T-helper 17 cell (primary cell): ENCODE results near the gene TANGO6. TPM values are rescaled to one million over a fixed set of nuclear protein-coding genes. Genes with fewer than 3 reads are reported as not detected.
"Not testable (repeated sequence)": the region's sequence is repeated elsewhere in the genome, so short reads cannot be mapped to it uniquely, and the experiment has no call there.

Source experiments
- ATAC-seq: fragments of 150-1000 bp; cut with Tn5 transposase; 2 replicates; pipeline ENCODE4 v1.10.0; 2021; ENCODE audit warnings: mild to moderate bottlenecking, moderate library complexity
- DNase-seq, 3 donors: peaks; one replicate each; pipeline versions ENCODE4 v3.0.0 to v3.0.0-alpha.2; 2020 to 2021
- H3K9me3 ChIP-seq: one replicate; pipeline ENCODE4 v1.7.0; 2013; ENCODE audit warnings: low read length, mild to moderate bottlenecking; ENCODE audit not compliant: control insufficient read depth, poor library complexity, severe bottlenecking
- H3K27ac Mint-ChIP-seq: one replicate; pipeline ENCODE4 v1.8.0; 2022; ENCODE audit warnings: mild to moderate bottlenecking, moderate library complexity, mixed read lengths
- H3K27me3 Mint-ChIP-seq: one replicate; pipeline ENCODE4 v1.8.0; 2022; ENCODE audit warnings: mixed read lengths
- H3K36me3 Mint-ChIP-seq: one replicate; pipeline ENCODE4 v1.8.0; 2022; ENCODE audit warnings: low read depth, mixed read lengths
- H3K4me1 Mint-ChIP-seq: one replicate; pipeline ENCODE4 v1.8.0; 2022; ENCODE audit warnings: mild to moderate bottlenecking, mixed read lengths
- H3K4me3 Mint-ChIP-seq: one replicate; pipeline ENCODE4 v1.8.0; 2022; ENCODE audit warnings: mild to moderate bottlenecking, moderate library complexity, mixed read lengths
- total RNA-seq, 4 donors: library from RNA in 2 of 4; stranded (reverse) in 2 of 4; gene quantifications; one replicate each; pipeline ENCODE4 v1.2.3 and lab custom pipeline; 2022 to 2026

Gene TANGO6
- total RNA-seq, 2 donors from 2014 or later: 21.2 to 24.2 TPM

DNA sequence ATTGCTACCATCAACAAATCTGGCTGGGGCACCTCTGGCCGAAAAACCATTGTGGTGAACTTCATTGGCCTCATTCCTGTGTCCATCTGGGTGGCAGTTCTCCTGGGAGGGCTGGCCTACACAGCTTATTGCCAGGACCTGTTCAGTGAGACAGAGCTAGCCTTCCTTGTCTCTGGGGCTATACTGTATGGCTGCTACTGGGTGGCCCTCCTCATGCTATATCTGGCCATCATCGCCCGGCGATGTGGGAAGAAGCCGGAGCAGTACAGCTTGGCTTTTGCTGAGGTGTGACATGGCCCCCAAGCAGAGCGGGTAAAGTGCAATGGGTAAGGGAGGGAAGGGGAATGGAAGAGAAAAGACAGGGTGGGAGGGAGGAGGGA is 271.6 kb downstream of the TANGO6 start:
- peaks cover 5% of the 10 kb centered on the region for H3K36me3 Mint-ChIP-seq
- H3K9me3 ChIP-seq: no peaks in the 10 kb centered on the region
- no peak overlapping the region for H3K4me3 Mint-ChIP-seq
- peaks cover 10% of the 10 kb centered on the region for H3K4me1 Mint-ChIP-seq
- H3K27me3 Mint-ChIP-seq: no peaks in the 10 kb centered on the region
- no peak overlapping the region for H3K27ac Mint-ChIP-seq
- DNase-seq (no peak), ATAC-seq (no peak)

DNA sequence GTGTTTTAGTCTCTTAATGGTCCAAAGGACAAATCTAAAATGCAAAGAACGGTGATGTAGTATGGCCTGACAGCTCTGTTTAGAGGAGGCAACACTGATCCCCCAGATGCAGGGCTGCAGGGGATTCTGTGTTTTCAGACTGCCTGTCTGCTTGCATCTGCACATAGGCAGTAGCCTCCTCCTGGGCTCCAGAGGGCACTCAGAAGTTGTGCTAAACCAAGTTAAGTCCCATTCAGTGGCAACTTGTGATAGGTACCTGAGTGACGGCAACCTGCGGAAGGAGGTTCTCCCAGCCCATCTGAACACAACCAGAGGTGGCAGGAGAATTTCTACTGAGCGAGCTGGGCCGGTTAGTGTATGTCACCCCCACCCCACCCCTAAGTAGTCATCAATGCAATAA is 272.0 kb downstream of the TANGO6 start:
- no peaks in the 10 kb centered on the region for H3K27me3 Mint-ChIP-seq
- ATAC-seq (no peak), DNase-seq (no peak)
- H3K27ac Mint-ChIP-seq: no peak overlapping the region
- no peak overlapping the region for H3K4me3 Mint-ChIP-seq
- peaks cover 10% of the 10 kb centered on the region for H3K4me1 Mint-ChIP-seq
- no peaks in the 10 kb centered on the region for H3K9me3 ChIP-seq
- H3K36me3 Mint-ChIP-seq: peaks cover 5% of the 10 kb centered on the region

- H3K4me3 Mint-ChIP-seq: no peak overlapping the region
- peaks cover 10% of the 10 kb centered on the region for H3K4me1 Mint-ChIP-seq
- no peaks in the 10 kb centered on the region for H3K9me3 ChIP-seq
- no peaks in the 10 kb centered on the region for H3K27me3 Mint-ChIP-seq
- H3K36me3 Mint-ChIP-seq: peaks cover 5% of the 10 kb centered on the region
- H3K27ac Mint-ChIP-seq: no peak overlapping the region
- DNase-seq (no peak), ATAC-seq (no peak)
Measured at GRCh38 chr16:69115837-69116236, 272.5 kb downstream of the TANGO6 start.

DNA sequence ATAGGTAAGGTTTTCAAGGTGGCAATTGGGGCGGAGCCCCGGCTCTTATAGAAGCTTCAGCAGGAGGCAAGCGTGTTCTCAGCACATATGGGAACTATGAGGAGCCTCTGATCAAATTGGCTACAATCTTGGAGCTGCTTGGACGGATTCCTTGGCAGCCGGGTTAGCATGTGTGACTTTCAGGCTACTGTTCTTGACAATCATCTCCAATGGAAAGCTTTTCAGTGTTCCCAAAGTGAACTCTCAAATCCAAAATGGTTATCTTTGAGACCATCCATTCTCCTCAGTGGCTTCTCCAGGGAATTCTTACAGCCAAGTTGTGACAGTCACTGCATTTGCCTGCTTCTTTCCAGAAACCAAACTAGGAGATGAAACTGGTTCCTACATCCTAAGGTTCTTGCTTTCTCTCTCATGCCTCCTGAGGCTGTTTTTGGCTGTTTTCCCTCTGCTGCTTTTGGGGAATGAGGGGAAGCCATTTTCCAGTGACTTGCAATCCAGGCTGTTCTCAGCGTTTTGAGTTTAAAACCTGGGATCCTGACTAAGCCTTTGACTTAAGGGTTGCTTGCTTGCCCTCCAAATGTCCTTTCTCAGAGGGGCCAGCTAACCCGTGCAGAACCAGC is 273.0 kb downstream of the TANGO6 start:
- Mint-ChIP-seq H3K4me1 (peaks cover 10% of the 10 kb centered on the region), H3K27me3 (no peaks in the 10 kb centered on the region), H3K4me3 (no peak overlapping the region), H3K27ac (no peak overlapping the region), H3K36me3 (peaks cover 8% of the 10 kb centered on the region)
- no peak for DNase-seq
- H3K9me3 ChIP-seq: no peaks in the 10 kb centered on the region
- ATAC-seq: no peak

DNA sequence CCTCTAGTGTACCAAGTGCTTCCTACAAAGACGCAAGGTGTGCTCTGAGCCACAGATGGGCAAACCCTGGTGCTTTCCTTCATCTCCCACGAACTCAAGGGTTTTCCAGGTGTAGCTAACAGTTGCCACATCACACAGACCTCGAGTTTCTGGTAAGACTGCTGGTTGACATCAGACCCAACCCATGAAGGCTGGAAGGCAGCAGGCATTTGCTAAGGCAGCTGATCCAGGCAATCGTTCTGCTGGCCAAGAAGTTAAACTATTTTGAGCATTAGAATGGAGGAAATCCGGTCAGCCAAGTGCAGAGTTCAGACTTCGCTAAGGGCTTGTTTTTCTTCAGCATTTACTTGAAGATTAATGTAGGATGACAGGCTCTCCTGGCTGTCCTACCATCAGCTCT is 273.6 kb downstream of the TANGO6 start:
- H3K27ac Mint-ChIP-seq: no peak overlapping the region
- H3K4me3 Mint-ChIP-seq: no peak overlapping the region
- no peaks in the 10 kb centered on the region for H3K9me3 ChIP-seq
- DNase-seq: no peak
- no peak for ATAC-seq
- peaks cover 8% of the 10 kb centered on the region for H3K36me3 Mint-ChIP-seq
- H3K4me1 Mint-ChIP-seq: peaks cover 10% of the 10 kb centered on the region
- no peaks in the 10 kb centered on the region for H3K27me3 Mint-ChIP-seq

DNA sequence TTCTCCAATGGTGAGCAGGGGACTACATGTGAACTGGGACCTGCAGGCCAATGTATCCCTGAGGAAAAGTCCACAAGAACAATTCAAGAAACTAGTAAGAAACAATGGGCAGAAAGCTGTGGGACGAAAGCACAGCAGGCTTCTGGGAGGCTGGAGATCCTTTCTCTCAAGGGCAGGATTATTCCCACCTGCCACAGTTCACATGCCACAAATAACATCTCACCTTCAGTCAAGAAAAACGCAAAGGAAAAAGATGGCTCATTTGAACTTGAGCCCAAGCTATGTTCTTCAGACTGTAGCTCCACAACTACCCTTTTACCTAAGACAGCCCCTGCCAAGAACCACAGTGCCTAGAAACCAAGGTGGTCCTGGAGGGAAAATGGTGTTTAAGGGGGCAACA is 275.1 kb downstream of the TANGO6 start:
- Mint-ChIP-seq H3K4me1 (peaks cover 7% of the 10 kb centered on the region), H3K27ac (no peak overlapping the region), H3K4me3 (no peak overlapping the region), H3K27me3 (no peaks in the 10 kb centered on the region), H3K36me3 (peaks cover 8% of the 10 kb centered on the region)
- DNase-seq: no peak
- ATAC-seq: no peak
- H3K9me3 ChIP-seq: no peaks in the 10 kb centered on the region

DNA sequence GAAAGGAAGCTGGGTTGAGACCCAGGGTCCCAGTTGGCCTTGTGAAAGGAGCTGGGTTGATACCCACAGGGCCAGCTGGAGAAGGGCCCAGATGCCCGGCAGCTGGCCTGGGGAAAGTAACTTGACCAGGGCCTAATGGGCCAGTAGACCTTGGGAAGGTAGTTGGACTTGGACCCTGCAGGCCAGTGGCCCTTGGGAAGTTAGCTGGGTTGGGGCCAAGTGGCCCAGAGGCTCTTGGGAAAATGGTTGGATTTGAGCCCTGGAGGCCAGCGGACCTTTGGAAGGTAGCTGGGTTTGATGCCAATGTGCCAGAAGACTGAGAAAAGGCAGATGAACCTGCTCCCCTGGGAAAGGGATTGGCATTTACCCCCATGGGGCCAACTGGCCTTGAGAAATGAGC is 275.7 kb downstream of the TANGO6 start:
- peaks cover 8% of the 10 kb centered on the region for H3K4me1 Mint-ChIP-seq
- peaks cover 8% of the 10 kb centered on the region for H3K36me3 Mint-ChIP-seq
- no peaks in the 10 kb centered on the region for H3K9me3 ChIP-seq
- H3K27ac Mint-ChIP-seq: no peak overlapping the region
- H3K27me3 Mint-ChIP-seq: no peaks in the 10 kb centered on the region
- H3K4me3 Mint-ChIP-seq: no peak overlapping the region
- ATAC-seq (no peak), DNase-seq (no peak)

- peaks cover 8% of the 10 kb centered on the region for H3K36me3 Mint-ChIP-seq
- ATAC-seq: no peak
- H3K9me3 ChIP-seq: no peaks in the 10 kb centered on the region
Measured at GRCh38 chr16:69119536-69119935, 276.2 kb downstream of the TANGO6 start.

GRCh38 chr16:69120096-69120664 is 276.8 kb downstream of the TANGO6 start:
- ATAC-seq: no peak
- H3K27ac Mint-ChIP-seq: no peak overlapping the region
- H3K9me3 ChIP-seq: no peaks in the 10 kb centered on the region
- H3K27me3 Mint-ChIP-seq: no peaks in the 10 kb centered on the region
- H3K4me3 Mint-ChIP-seq: no peak overlapping the region
- H3K36me3 Mint-ChIP-seq: peaks cover 3% of the 10 kb centered on the region
- H3K4me1 Mint-ChIP-seq: peaks cover 5% of the 10 kb centered on the region
- no peak for DNase-seq

More at GRCh38 chr16:69119536-69119935, 276.2 kb downstream of the TANGO6 start:
- Mint-ChIP-seq H3K4me3 (no peak overlapping the region), H3K27me3 (no peaks in the 10 kb centered on the region), H3K27ac (no peak overlapping the region), H3K4me1 (peaks cover 10% of the 10 kb centered on the region)
- no peak for DNase-seq

DNA sequence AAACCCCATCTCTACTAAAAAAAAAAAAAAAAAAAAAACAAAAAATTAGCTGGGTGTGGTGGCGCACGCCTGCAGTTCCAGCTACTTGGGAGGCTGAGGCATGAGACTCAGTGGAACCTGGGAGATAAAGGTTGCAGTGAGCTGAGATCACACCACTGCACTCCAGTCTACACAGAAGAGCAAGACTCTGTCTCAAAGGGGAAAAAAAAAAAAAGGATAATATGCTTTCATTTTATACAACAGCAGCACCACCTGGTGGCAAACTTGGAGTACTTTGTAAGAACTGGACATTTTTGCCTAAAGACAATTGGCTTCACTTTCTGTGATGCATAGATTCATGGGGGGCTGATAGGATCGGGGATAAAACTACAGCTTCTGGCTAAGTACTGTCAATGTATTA is 280.6 kb downstream of the TANGO6 start:
- ATAC-seq (peak; percentile 73), DNase-seq (peak; percentile 39 to 54 (median 43))
- Mint-ChIP-seq H3K36me3 (peaks cover 3% of the 10 kb centered on the region), H3K4me1 (peaks cover 11% of the 10 kb centered on the region), H3K4me3 (no peak overlapping the region), H3K27ac (no peak overlapping the region), H3K27me3 (no peaks in the 10 kb centered on the region)
- no peaks in the 10 kb centered on the region for H3K9me3 ChIP-seq

DNA sequence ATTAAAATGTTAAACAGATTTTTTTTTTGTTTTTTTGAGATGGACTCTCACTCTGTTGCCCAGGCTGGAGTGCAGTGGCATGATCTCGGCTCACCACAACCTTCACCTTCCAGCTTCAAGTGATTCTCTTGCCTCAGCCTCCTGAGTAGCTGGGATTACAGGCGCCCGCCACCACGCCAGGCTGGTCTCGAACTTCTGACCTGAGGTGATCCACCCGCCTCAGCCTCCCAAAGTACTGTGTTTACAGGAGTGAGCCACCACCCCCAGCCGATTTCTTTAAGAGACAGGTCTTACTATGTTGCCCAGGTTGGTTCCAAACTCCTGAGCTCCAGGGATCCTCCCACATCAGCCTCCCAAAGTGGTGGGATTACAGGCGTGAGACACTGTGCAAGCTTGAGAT is 281.1 kb downstream of the TANGO6 start:
- H3K36me3 Mint-ChIP-seq, H3K4me3 Mint-ChIP-seq, H3K27me3 Mint-ChIP-seq, ATAC-seq, H3K27ac Mint-ChIP-seq, H3K9me3 ChIP-seq, DNase-seq: not testable (repeated sequence)
- H3K4me1 Mint-ChIP-seq: peaks cover 11% of the 10 kb centered on the region

GRCh38 chr16:69124961-69125360 is 281.6 kb downstream of the TANGO6 start:
- DNase-seq, H3K4me3 Mint-ChIP-seq, H3K9me3 ChIP-seq, H3K36me3 Mint-ChIP-seq, H3K27me3 Mint-ChIP-seq, ATAC-seq: not testable (repeated sequence)
- Mint-ChIP-seq H3K27ac (peak overlapping the region; percentile 24), H3K4me1 (peaks cover 11% of the 10 kb centered on the region)

- Mint-ChIP-seq H3K27me3 (no peaks in the 10 kb centered on the region), H3K4me3 (no peak overlapping the region), H3K36me3 (no peaks in the 10 kb centered on the region), H3K4me1 (peaks cover 20% of the 10 kb centered on the region), H3K27ac (no peak overlapping the region)
- ATAC-seq (no peak), DNase-seq (no peak)
- no peaks in the 10 kb centered on the region for H3K9me3 ChIP-seq
Measured at GRCh38 chr16:69126221-69126620, 282.9 kb downstream of the TANGO6 start.

DNA sequence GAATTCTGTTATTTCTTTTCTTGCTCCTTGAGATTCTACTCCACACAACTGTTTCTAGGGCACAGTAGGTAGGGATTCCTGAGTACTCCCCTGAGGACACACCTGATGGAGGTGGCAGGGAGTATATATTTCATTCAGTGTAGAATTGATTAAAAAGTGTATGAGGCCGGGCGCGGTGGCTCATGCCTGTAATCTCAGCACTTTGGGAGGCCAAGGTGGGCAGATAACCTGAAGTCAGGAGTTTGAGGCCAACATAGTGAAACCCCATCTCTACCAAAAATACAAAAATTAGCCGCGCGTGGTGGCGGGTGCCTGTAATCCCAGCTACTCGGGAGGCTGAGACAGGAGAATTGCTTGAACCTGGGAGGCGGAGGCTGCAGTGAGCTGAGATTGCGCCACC is 283.5 kb downstream of the TANGO6 start:
- H3K4me1 Mint-ChIP-seq: peaks cover 25% of the 10 kb centered on the region
- H3K27ac Mint-ChIP-seq, DNase-seq, H3K4me3 Mint-ChIP-seq, H3K36me3 Mint-ChIP-seq, H3K9me3 ChIP-seq, ATAC-seq, H3K27me3 Mint-ChIP-seq: not testable (repeated sequence)
